Neuronal stem cell (in vitro differentiated cells): ENCODE measurements around the gene SLC9A1.
A peak's percentile ranks its signal among the peaks of the same experiment; 100 is the strongest.

Experiments used
- DNase-seq: peaks from one replicate; pipeline ENCODE4 v3.0.0-alpha.2; 2013; ENCODE audit warnings: low spot score
- H2AFZ ChIP-seq: one replicate; pipeline ENCODE4 v1.6.1; 2013; ENCODE audit warnings: mild to moderate bottlenecking, low read length, inconsistent platforms
- H2AK5ac ChIP-seq: 2 replicates; pipeline ENCODE4 v1.6.1; 2013; ENCODE audit warnings: low read depth, mild to moderate bottlenecking, inconsistent platforms, low read length, moderate library complexity, mixed read lengths
- H2BK120ac ChIP-seq: 2 replicates; pipeline ENCODE4 v1.6.1; 2013; ENCODE audit warnings: low read depth, mild to moderate bottlenecking, inconsistent platforms, low read length, moderate library complexity, mixed read lengths
- H2BK12ac ChIP-seq: one replicate; pipeline ENCODE4 v1.6.1; 2013; ENCODE audit warnings: low read length, inconsistent platforms
- H2BK15ac ChIP-seq: 2 replicates; pipeline ENCODE4 v1.6.1; 2013; ENCODE audit warnings: mild to moderate bottlenecking, low read length, inconsistent platforms, mixed read lengths
- H2BK5ac ChIP-seq: one replicate; pipeline ENCODE4 v1.6.1; 2013; ENCODE audit warnings: inconsistent platforms, mild to moderate bottlenecking, low read length, moderate library complexity
- H3K14ac ChIP-seq: one replicate; pipeline ENCODE4 v1.6.1; 2013; ENCODE audit warnings: low read length, inconsistent platforms
- H3K18ac ChIP-seq: 2 replicates; pipeline ENCODE4 v1.6.1; 2013; ENCODE audit warnings: low read length, inconsistent platforms
- H3K23ac ChIP-seq: 2 replicates; pipeline ENCODE4 v1.6.1; 2013; ENCODE audit warnings: low read depth, mild to moderate bottlenecking, mixed read lengths, low read length, inconsistent platforms; ENCODE audit not compliant: poor library complexity
- H3K27ac ChIP-seq: replicated peaks from 3 replicates; pipeline ENCODE4 v1.5.1; 2013; ENCODE audit warnings: low read length, inconsistent platforms
- H3K27me3 ChIP-seq, 3 experiments: 2 replicates each; pipeline ENCODE4 v1.6.1; 2013; ENCODE audit warnings: low read length in 3 of 3, mild to moderate bottlenecking in 2 of 3, inconsistent platforms in 1 of 3, low read depth in 1 of 3, mixed read lengths in 1 of 3, moderate library complexity in 1 of 3; ENCODE audit not compliant: control insufficient read depth in 3 of 3, insufficient read depth in 3 of 3
- H3K36me3 ChIP-seq, 2 donors: replicated peaks in 1 of 2; 2 replicates each; pipeline ENCODE4 v1.6.1; 2013; ENCODE audit warnings: low read length in 2 of 2; ENCODE audit not compliant: control insufficient read depth in 2 of 2, insufficient read depth in 2 of 2
- H3K4ac ChIP-seq: 2 replicates; pipeline ENCODE4 v1.6.1; 2013; ENCODE audit warnings: inconsistent platforms, mild to moderate bottlenecking, low read length, moderate library complexity
- H3K4me1 ChIP-seq, 2 donors: 1 replicate in 1 of 2; 2 replicates in 1 of 2; pipeline ENCODE4 v1.6.1; 2013; ENCODE audit warnings: low read length in 2 of 2, low read depth in 1 of 2; ENCODE audit not compliant: control insufficient read depth in 2 of 2, insufficient read depth in 1 of 2
- H3K4me2 ChIP-seq: one replicate; pipeline ENCODE4 v1.6.1; 2013; ENCODE audit warnings: mild to moderate bottlenecking, low read length, inconsistent platforms; ENCODE audit not compliant: insufficient read depth, poor library complexity, severe bottlenecking
- H3K4me3 ChIP-seq, 2 donors: 2 replicates each; pipeline ENCODE4 v1.5.1; 2013; ENCODE audit warnings: low read length in 2 of 2, mild to moderate bottlenecking in 2 of 2, inconsistent platforms in 1 of 2, moderate library complexity in 1 of 2
- H3K79me1 ChIP-seq: one replicate; pipeline ENCODE4 v1.6.1; 2013; ENCODE audit warnings: low read depth, mild to moderate bottlenecking, inconsistent platforms, low read length, moderate library complexity
- H3K9ac ChIP-seq: one replicate; pipeline ENCODE4 v1.6.1; 2013; ENCODE audit warnings: mild to moderate bottlenecking, low read depth, low read length, inconsistent platforms; ENCODE audit not compliant: poor library complexity
- H3K9me3 ChIP-seq, 2 donors: replicated peaks in 1 of 2; 2 replicates each; pipeline versions ENCODE3 to v1.6.1; 2013; ENCODE audit warnings: low read length in 2 of 2, mild to moderate bottlenecking in 2 of 2, inconsistent platforms in 1 of 2, low read depth in 1 of 2, mixed read lengths in 1 of 2, moderate library complexity in 1 of 2; ENCODE audit not compliant: control insufficient read depth in 2 of 2, insufficient read depth in 1 of 2
- H4K8ac ChIP-seq: one replicate; pipeline ENCODE4 v1.6.1; 2013; ENCODE audit warnings: low read depth, mild to moderate bottlenecking, inconsistent platforms, low read length, moderate library complexity
- H4K91ac ChIP-seq: one replicate; pipeline ENCODE4 v1.6.1; 2013; ENCODE audit warnings: low read length, low read depth, mild to moderate bottlenecking, inconsistent platforms; ENCODE audit not compliant: poor library complexity
- WGBS, 2 donors: extraction: QIAGEN DNeasy Blood & Tissue Kit; methylation state at CpG; one replicate each; pipeline ENCODE4 v1.1.7; 2013; ENCODE audit warnings: missing lambda C conversion rate in 2 of 2, mixed read lengths in 1 of 2; ENCODE audit not compliant: insufficient read length in 2 of 2, insufficient replicate concordance in 1 of 2; ENCODE audit errors: extremely low coverage in 2 of 2; 5-methylcytosine and 5-hydroxymethylcytosine counted together

Gene SLC9A1

DNA sequence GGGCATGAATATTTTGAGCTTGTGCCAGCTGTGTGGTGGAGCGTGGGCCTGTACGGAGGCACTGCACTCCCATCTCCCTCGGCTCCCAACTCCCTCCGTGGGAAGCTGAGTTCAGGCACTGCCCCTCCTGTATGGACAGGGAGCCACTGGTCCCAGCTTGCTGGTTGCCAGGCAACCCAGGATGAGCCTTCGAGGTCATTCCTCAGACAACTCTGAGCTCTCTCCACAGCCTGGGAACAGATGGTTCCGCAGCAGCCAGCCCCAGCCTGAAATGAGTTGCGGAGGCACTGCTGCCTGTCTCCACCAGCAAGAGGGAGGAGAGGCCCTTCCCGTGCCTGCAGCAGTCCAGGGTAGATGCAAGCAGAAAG is 83.9 kb downstream of the SLC9A1 start:
- peak; percentile 36 for DNase-seq
- Histone ChIP-seq H3K23ac (peak overlapping the region; percentile 95), H2AK5ac (peak overlapping the region; percentile 20), H3K4ac (no peak overlapping the region), H3K27ac (no peak overlapping the region), H3K4me1 (peaks cover 9 to 12% of the 10 kb centered on the region in 2 donors), H2BK12ac (peak overlapping the region; percentile 75), H3K4me3 (no peak overlapping the region), H3K27me3 (no peaks in the 10 kb centered on the region), H3K4me2 (no peak overlapping the region), H3K18ac (peak overlapping the region; percentile 27), H3K9ac (peak overlapping the region; percentile 77), H3K14ac (no peak overlapping the region), H2BK15ac (peak overlapping the region; percentile 65), H2BK5ac (peak overlapping the region; percentile 57), H3K9me3 (no peaks in the 10 kb centered on the region), H4K8ac (peak overlapping the region; percentile 78), H2AFZ (peak overlapping the region; percentile 70), H3K36me3 (no peaks in the 10 kb centered on the region), H4K91ac (peak overlapping the region; percentile 82), H3K79me1 (no peaks in the 10 kb centered on the region), H2BK120ac (no peak overlapping the region)
- WGBS, 2 donors = no CpG with 5 or more reads among the region's 8 CpGs

DNA sequence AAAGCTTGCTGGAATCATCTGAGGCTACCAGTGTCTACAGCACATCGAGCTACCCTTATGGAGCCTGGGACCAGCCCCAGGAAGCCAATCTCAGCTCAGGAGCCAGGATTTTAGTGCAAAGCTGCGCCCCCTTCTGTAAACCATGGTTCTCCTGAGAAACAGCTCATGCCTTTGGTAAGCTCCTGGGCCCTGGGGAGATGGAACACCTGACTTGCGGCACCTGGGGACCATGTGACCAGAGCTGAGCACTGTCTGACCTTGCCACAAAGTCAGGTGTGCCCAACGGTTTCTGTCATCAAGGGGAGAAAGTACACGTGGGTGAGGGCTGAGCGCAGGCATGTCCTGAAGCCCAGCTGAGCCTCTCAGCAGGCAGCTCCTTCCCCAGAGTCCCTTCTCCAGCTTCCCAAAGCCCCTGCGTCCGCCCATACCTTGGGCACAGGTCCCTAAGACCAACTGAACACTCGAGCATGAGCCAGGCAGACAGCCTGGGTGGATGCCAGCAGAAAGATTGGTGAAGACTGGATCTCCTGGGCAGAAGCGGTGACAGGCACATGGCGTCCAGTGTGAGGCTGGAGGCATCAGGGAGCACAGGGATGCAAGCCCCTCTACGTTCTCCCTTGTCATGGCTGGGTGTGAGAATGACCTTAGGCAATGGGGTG is 84.4 kb downstream of the SLC9A1 start:
- Histone ChIP-seq H3K4me1 (peaks cover 9 to 12% of the 10 kb centered on the region in 2 donors), H2AFZ (peak overlapping the region; percentile 70), H4K8ac (peak overlapping the region; percentile 78), H3K27ac (no peak overlapping the region), H3K9ac (peak overlapping the region; percentile 77), H3K23ac (peak overlapping the region; percentile 95), H3K36me3 (no peaks in the 10 kb centered on the region), H3K4ac (no peak overlapping the region), H3K9me3 (no peaks in the 10 kb centered on the region), H3K4me3 (no peak overlapping the region), H2BK5ac (no peak overlapping the region), H3K18ac (peak overlapping the region; percentile 82), H2BK12ac (peak overlapping the region; percentile 75), H3K79me1 (no peaks in the 10 kb centered on the region), H2BK15ac (peak overlapping the region; percentile 65), H3K4me2 (no peak overlapping the region), H3K14ac (no peak overlapping the region), H2AK5ac (peak overlapping the region; percentile 20), H4K91ac (peak overlapping the region; percentile 82), H3K27me3 (no peaks in the 10 kb centered on the region), H2BK120ac (no peak overlapping the region)
- DNase-seq = no peak
- no CpG with 5 or more reads among the region's 12 CpGs for WGBS, 2 donors

DNA sequence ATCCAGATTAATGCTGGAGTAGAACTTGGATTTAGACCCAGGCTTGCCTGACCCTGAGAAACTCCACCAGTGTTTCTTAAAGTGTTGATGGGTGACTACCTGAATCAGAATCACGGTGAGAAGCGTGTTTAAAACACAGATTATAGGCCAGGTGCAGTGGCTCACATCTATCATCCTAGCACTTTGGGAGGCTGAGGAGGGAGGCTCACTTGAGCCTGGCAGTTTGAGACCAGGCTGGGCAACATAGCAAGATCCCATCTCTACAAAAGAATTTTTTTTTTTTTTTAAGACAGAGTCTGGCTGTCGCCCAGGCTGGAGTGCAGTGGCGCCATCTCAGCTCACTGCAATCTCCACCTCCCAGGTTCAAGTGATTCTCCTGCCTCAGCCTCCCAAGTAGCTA is 86.0 kb downstream of the SLC9A1 start:
- Histone ChIP-seq H3K23ac (no peak overlapping the region), H4K91ac (no peak overlapping the region), H2BK15ac (no peak overlapping the region), H3K9me3 (no peaks in the 10 kb centered on the region), H3K18ac (no peak overlapping the region), H3K14ac (no peak overlapping the region), H3K9ac (no peak overlapping the region), H3K4me1 (peaks cover 10 to 12% of the 10 kb centered on the region in 2 donors), H2BK12ac (no peak overlapping the region), H3K4ac (no peak overlapping the region), H3K36me3 (no peaks in the 10 kb centered on the region), H2BK120ac (no peak overlapping the region), H3K4me2 (no peak overlapping the region), H3K27me3 (no peaks in the 10 kb centered on the region), H2BK5ac (no peak overlapping the region), H3K27ac (no peak overlapping the region), H2AFZ (no peak overlapping the region), H2AK5ac (no peak overlapping the region), H4K8ac (no peak overlapping the region), H3K4me3 (no peak overlapping the region), H3K79me1 (no peaks in the 10 kb centered on the region)
- no peak for DNase-seq
- WGBS, 2 donors = no CpG with 5 or more reads among the region's 4 CpGs

DNA sequence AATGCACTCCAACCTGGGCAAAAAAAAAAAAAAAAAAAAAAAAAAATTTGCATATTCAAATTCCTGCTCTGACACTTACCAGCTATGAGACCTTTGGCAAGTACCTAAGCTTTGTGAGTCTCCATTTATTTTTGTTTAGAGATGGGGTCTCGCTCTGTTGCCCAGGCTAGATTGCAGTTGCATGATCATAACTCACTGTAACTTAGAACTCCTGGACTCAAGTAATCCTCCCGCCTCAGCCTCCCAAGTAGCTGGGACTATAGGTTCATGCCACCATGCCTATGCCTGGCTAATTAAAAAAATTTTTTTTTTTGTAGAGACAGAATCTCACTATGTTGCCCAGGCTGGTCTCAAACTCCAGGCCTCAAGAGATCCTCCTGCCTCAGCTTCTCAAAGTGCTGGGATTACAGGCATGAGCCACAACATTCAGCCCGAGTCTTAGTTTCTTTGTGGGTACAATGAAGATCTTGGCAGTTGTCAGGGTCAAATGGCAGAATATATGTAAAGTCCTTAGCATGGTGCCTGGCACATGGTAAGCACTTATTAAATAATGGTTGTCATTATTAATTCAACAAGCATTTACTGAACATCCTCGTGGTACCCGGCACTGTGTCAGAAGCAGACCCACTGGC is 88.8 kb downstream of the SLC9A1 start:
- Histone ChIP-seq H3K4me2 (no peak overlapping the region), H3K79me1 (no peaks in the 10 kb centered on the region), H2BK15ac (no peak overlapping the region), H3K4ac (no peak overlapping the region), H3K18ac (no peak overlapping the region), H2BK12ac (no peak overlapping the region), H2BK5ac (no peak overlapping the region), H2BK120ac (no peak overlapping the region), H3K9me3 (no peaks in the 10 kb centered on the region), H3K27ac (no peak overlapping the region), H2AFZ (no peak overlapping the region), H3K36me3 (no peaks in the 10 kb centered on the region), H2AK5ac (no peak overlapping the region), H4K8ac (no peak overlapping the region), H3K23ac (no peak overlapping the region), H3K14ac (no peak overlapping the region), H3K4me3 (no peak overlapping the region), H3K27me3 (no peaks in the 10 kb centered on the region), H3K9ac (no peak overlapping the region), H4K91ac (no peak overlapping the region), H3K4me1 (peaks cover 6 to 7% of the 10 kb centered on the region in 2 donors)
- DNase-seq = no peak
- no CpG with 5 or more reads among the region's 5 CpGs for WGBS, 2 donors
